Neural cell (in vitro differentiated cells): ENCODE measurements around the gene TDRD12. TPM values are rescaled to one million over a fixed set of nuclear protein-coding genes. Genes with fewer than 3 reads are reported as not detected.
"Not testable (repeated sequence)": the region's sequence is repeated elsewhere in the genome, so short reads cannot be mapped to it uniquely, and the experiment has no call there.

Source experiments
- H2AFZ ChIP-seq: fragments of 200-600, 300-800 bp; sonication (generic), shearing (Covaris generic); 2 replicates; pipeline ENCODE4 v1.6.0; 2014; ENCODE audit warnings: low read depth, mild to moderate bottlenecking, antibody characterized with exemption, low read length, moderate library complexity
- H3F3A ChIP-seq: fragments of 200-600 bp; shearing (Covaris generic); 2 replicates; pipeline ENCODE4 v1.6.1; 2016; ENCODE audit warnings: mild to moderate bottlenecking, moderate library complexity, mixed read lengths, antibody characterized with exemption, low read length; ENCODE audit not compliant: insufficient read depth, poor library complexity, severe bottlenecking
- H3K27ac ChIP-seq: fragments of 200-600, 300-800 bp; sonication (generic), shearing (Covaris generic); 2 replicates; pipeline ENCODE4 v1.5.1; 2014; ENCODE audit warnings: mild to moderate bottlenecking, low read length, moderate library complexity
- H3K27me3 ChIP-seq: fragments of 300-800, 200-600 bp; sonication (generic), shearing (Covaris generic); 2 replicates; pipeline ENCODE4 v1.6.0; 2014; ENCODE audit warnings: mild to moderate bottlenecking, low read depth, low read length, moderate library complexity; ENCODE audit not compliant: insufficient read depth
- H3K36me3 ChIP-seq: fragments of 300-800, 200-600 bp; sonication (generic), shearing (Covaris generic); 2 replicates; pipeline ENCODE4 v1.5.1; 2014; ENCODE audit warnings: mild to moderate bottlenecking, antibody characterized with exemption, low read length, moderate library complexity; ENCODE audit not compliant: insufficient read depth
- H3K4me2 ChIP-seq: fragments of 300-800, 200-600 bp; sonication (generic), shearing (Covaris generic); 2 replicates; pipeline ENCODE4 v1.6.0; 2014; ENCODE audit warnings: mild to moderate bottlenecking, low read length
- H3K4me3 ChIP-seq: fragments of 300-800, 200-600 bp; sonication (generic), shearing (Covaris generic); 2 replicates; pipeline ENCODE4 v1.5.1; 2014; ENCODE audit warnings: mild to moderate bottlenecking, low read length, moderate library complexity
- H3K79me2 ChIP-seq: fragments of 200-600 bp; shearing (Covaris generic); replicated peaks from 2 replicates; pipeline ENCODE4 v1.6.0; 2014; ENCODE audit warnings: mild to moderate bottlenecking, low read length, moderate library complexity; ENCODE audit not compliant: insufficient read depth
- H3K9ac ChIP-seq: fragments of 300-800, 200-600 bp; sonication (generic), shearing (Covaris generic); 2 replicates; pipeline ENCODE4 v1.6.1; 2016; ENCODE audit warnings: mild to moderate bottlenecking, low read length, mixed read lengths
- H3K9me2 ChIP-seq: fragments of 200-600 bp; shearing (Covaris generic); 2 replicates; pipeline ENCODE4 v1.6.1; 2016; ENCODE audit warnings: mild to moderate bottlenecking, low read length, mixed read lengths; ENCODE audit not compliant: insufficient read depth
- H3K9me3 ChIP-seq: fragments of 200-600, 300-800 bp; sonication (generic), shearing (Covaris generic); 2 replicates; pipeline ENCODE4 v1.6.1; 2016; ENCODE audit warnings: mild to moderate bottlenecking, mixed run types, low read length, moderate library complexity, mixed read lengths
- H4K20me1 ChIP-seq: fragments of 200-600 bp; shearing (Covaris generic); 2 replicates; pipeline ENCODE4 v1.6.1; 2016; ENCODE audit warnings: mild to moderate bottlenecking, mixed run types; ENCODE audit not compliant: insufficient read depth
- CTCF ChIP-seq: fragments of 450-650 bp; IDR thresholded peaks from 2 replicates; pipeline ENCODE4 v1.5.1; 2014; ENCODE audit warnings: antibody characterized with exemption, mild to moderate bottlenecking, moderate library complexity; ENCODE audit not compliant: poor library complexity, severe bottlenecking
- EP300 ChIP-seq: fragments of 450-650 bp; conservative IDR thresholded peaks from 2 replicates; pipeline ENCODE4 v1.6.1; 2014; ENCODE audit warnings: antibody characterized with exemption, mild to moderate bottlenecking, moderate library complexity; ENCODE audit not compliant: poor library complexity, severe bottlenecking
- EZH2 ChIP-seq: fragments of 200-600, 300-800 bp; shearing (Covaris generic), sonication (generic); IDR thresholded peaks from 2 replicates; pipeline ENCODE4 v1.6.1; 2014; ENCODE audit warnings: antibody characterized with exemption, low read length, borderline replicate concordance, mild to moderate bottlenecking; ENCODE audit not compliant: insufficient read depth, poor library complexity, severe bottlenecking
- MXI1 ChIP-seq: fragments of 450-650 bp; conservative IDR thresholded peaks from 2 replicates; pipeline ENCODE4 v1.6.1; 2014; ENCODE audit warnings: antibody characterized with exemption, mild to moderate bottlenecking; ENCODE audit not compliant: poor library complexity, severe bottlenecking
- POLR2AphosphoS5 ChIP-seq: IDR thresholded peaks from 2 replicates; pipeline ENCODE4 v1.6.1; 2012
- RAD21 ChIP-seq: fragments of 450-650 bp; conservative IDR thresholded peaks from 2 replicates; pipeline ENCODE4 v1.6.1; 2014; ENCODE audit warnings: antibody characterized with exemption, mild to moderate bottlenecking, moderate library complexity
- REST ChIP-seq: IDR thresholded peaks from 2 replicates; pipeline ENCODE4 v1.6.1; 2012; ENCODE audit warnings: borderline replicate concordance
- SMC3 ChIP-seq: fragments of 450-650 bp; conservative IDR thresholded peaks from 2 replicates; pipeline ENCODE4 v1.6.1; 2014; ENCODE audit warnings: antibody characterized with exemption, mild to moderate bottlenecking, moderate library complexity; ENCODE audit not compliant: poor library complexity
- TAF1 ChIP-seq: IDR thresholded peaks from 2 replicates; pipeline ENCODE4 v1.6.1; 2012; ENCODE audit warnings: low read depth
- polyA plus RNA-seq: library from polyadenylated mRNA; depleted of rRNA; stranded (reverse); fragments of >200 nt; gene quantifications from 2 replicates; pipeline ENCODE4 v1.2.3, GENCODE V29; 2014

TDRD12 gene
- polyA plus RNA-seq, 1 donor from 2014 or later, result 9.2 TPM

GRCh38 chr19:32830231-32831014 is 110.9 kb downstream of the TDRD12 start:
- no peak for TF ChIP-seq EZH2
- no peak for TF ChIP-seq SMC3
- no peak for TF ChIP-seq REST
- TF ChIP-seq EP300, result no peak
- TF ChIP-seq CTCF, result no peak
- TF ChIP-seq MXI1, result no peak
- TF ChIP-seq POLR2AphosphoS5, result no peak
- no peak for TF ChIP-seq TAF1
- TF ChIP-seq RAD21, result no peak
- H2AFZ ChIP-seq, result no peak overlapping the region
- no peak overlapping the region for H3K9ac ChIP-seq
- H3K79me2 ChIP-seq, result no peaks in the 10 kb centered on the region
- no peaks in the 10 kb centered on the region for H4K20me1 ChIP-seq
- no peak overlapping the region for H3K4me2 ChIP-seq
- no peaks in the 10 kb centered on the region for H3K36me3 ChIP-seq
- H3K9me3 ChIP-seq, result no peaks in the 10 kb centered on the region
- no peaks in the 10 kb centered on the region for H3K9me2 ChIP-seq
- no peak overlapping the region for H3K27ac ChIP-seq
- no peaks in the 10 kb centered on the region for H3F3A ChIP-seq
- no peaks in the 10 kb centered on the region for H3K27me3 ChIP-seq
- no peak overlapping the region for H3K4me3 ChIP-seq

- Histone ChIP-seq H3K79me2 (no peaks in the 10 kb centered on the region), H3K9me2 (no peaks in the 10 kb centered on the region), H3K27ac (no peak overlapping the region), H3K9ac (no peak overlapping the region), H3K27me3 (no peaks in the 10 kb centered on the region), H2AFZ (no peak overlapping the region), H4K20me1 (no peaks in the 10 kb centered on the region), H3K4me3 (no peak overlapping the region), H3K4me2 (no peak overlapping the region), H3K9me3 (no peaks in the 10 kb centered on the region), H3F3A (no peaks in the 10 kb centered on the region), H3K36me3 (no peaks in the 10 kb centered on the region)
- no peak for TF ChIP-seq EP300
Measured at GRCh38 chr19:32831611-32832010, 112.0 kb downstream of the TDRD12 start.

- H3K79me2 ChIP-seq, H3K4me3 ChIP-seq, H3K4me2 ChIP-seq, H3K9me2 ChIP-seq, H3K36me3 ChIP-seq, H3F3A ChIP-seq, H3K27ac ChIP-seq, H3K9me3 ChIP-seq, H2AFZ ChIP-seq, H3K9ac ChIP-seq, H3K27me3 ChIP-seq, H4K20me1 ChIP-seq: not testable (repeated sequence)
Measured at GRCh38 chr19:32832094-32832493, 112.5 kb downstream of the TDRD12 start.

GRCh38 chr19:32832825-32833224 is 113.3 kb downstream of the TDRD12 start:
- not testable (repeated sequence) for H3K9me3 ChIP-seq, H2AFZ ChIP-seq, H3K4me2 ChIP-seq, H3K36me3 ChIP-seq, H3K27ac ChIP-seq, H3K27me3 ChIP-seq, H3K4me3 ChIP-seq, H3K9me2 ChIP-seq, H3F3A ChIP-seq, H3K9ac ChIP-seq, H4K20me1 ChIP-seq, H3K79me2 ChIP-seq

GRCh38 chr19:32833388-32833787 is 113.8 kb downstream of the TDRD12 start:
- H3K9me3 ChIP-seq, H3K4me3 ChIP-seq, H3K36me3 ChIP-seq, H3K4me2 ChIP-seq, H2AFZ ChIP-seq, H3K79me2 ChIP-seq, H3K9me2 ChIP-seq, H3F3A ChIP-seq, H3K9ac ChIP-seq, H4K20me1 ChIP-seq, H3K27me3 ChIP-seq, H3K27ac ChIP-seq: not testable (repeated sequence)
